OCI-LY1 (cell line): ENCODE measurements around the gene CDC123.

Experiments used
- H2AFZ ChIP-seq: fragments of 200-600 bp; sonication (generic), shearing (Covaris generic); 2 replicates; pipeline ENCODE4 v1.6.0; 2014; ENCODE audit warnings: antibody characterized with exemption, mild to moderate bottlenecking, low read length
- H3F3A ChIP-seq: fragments of 200-600 bp; sonication (generic), shearing (Covaris generic); 2 replicates; pipeline ENCODE4 v1.6.0; 2014; ENCODE audit warnings: mild to moderate bottlenecking, antibody characterized with exemption, low read length, moderate library complexity; ENCODE audit not compliant: insufficient read depth
- H3K27ac ChIP-seq: fragments of 200-600 bp; sonication (generic); 2 replicates; pipeline ENCODE4 v1.5.1; 2014; ENCODE audit warnings: low read length, mixed run types, mild to moderate bottlenecking, low read depth; ENCODE audit not compliant: poor library complexity, severe bottlenecking
- H3K27me3 ChIP-seq: fragments of 200-600 bp; sonication (generic); 2 replicates; pipeline ENCODE4 v1.6.0; 2014; ENCODE audit warnings: antibody characterized with exemption, mild to moderate bottlenecking, low read length, moderate library complexity; ENCODE audit not compliant: insufficient read depth
- H3K36me3 ChIP-seq: fragments of 200-600 bp; sonication (generic); 2 replicates; pipeline ENCODE4 v1.6.1; 2014; ENCODE audit warnings: mild to moderate bottlenecking, antibody characterized with exemption, low read length, moderate library complexity, mixed read lengths; ENCODE audit not compliant: insufficient read depth
- H3K4me1 ChIP-seq: fragments of 200-600 bp; sonication (generic); 2 replicates; pipeline ENCODE4 v1.5.1; 2014; ENCODE audit warnings: mild to moderate bottlenecking, low read length, moderate library complexity; ENCODE audit not compliant: insufficient read depth, severe bottlenecking
- H3K4me2 ChIP-seq: fragments of 200-600 bp; sonication (generic), shearing (Covaris generic); 2 replicates; pipeline ENCODE4 v1.6.1; 2014; ENCODE audit warnings: low read length
- H3K4me3 ChIP-seq: fragments of 200-600 bp; sonication (generic); 2 replicates; pipeline ENCODE4 v1.5.1; 2014; ENCODE audit warnings: low read length, low read depth, mild to moderate bottlenecking, mixed read lengths; ENCODE audit not compliant: poor library complexity, severe bottlenecking
- H3K79me2 ChIP-seq: fragments of 200-600 bp; shearing (Covaris generic); 2 replicates; pipeline ENCODE4 v1.6.1; 2016; ENCODE audit warnings: mixed run types, low read length, mixed read lengths; ENCODE audit not compliant: insufficient read depth
- H3K9ac ChIP-seq: fragments of 200-600 bp; sonication (generic), shearing (Covaris generic); 2 replicates; pipeline ENCODE4 v1.6.1; 2014; ENCODE audit warnings: mild to moderate bottlenecking, low read length, mixed read lengths
- H3K9me2 ChIP-seq: fragments of 200-600 bp; sonication (generic), shearing (Covaris generic); 2 replicates; pipeline ENCODE4 v1.6.1; 2014; ENCODE audit warnings: low read depth, mild to moderate bottlenecking, low read length, mixed read lengths
- H3K9me3 ChIP-seq: fragments of 200-600 bp; shearing (Covaris generic); 2 replicates; pipeline ENCODE4 v1.6.1; 2014; ENCODE audit warnings: low read length, mixed read lengths
- H4K20me1 ChIP-seq: fragments of 200-600 bp; sonication (generic), shearing (Covaris generic); 2 replicates; pipeline ENCODE4 v1.6.0; 2016; ENCODE audit warnings: mild to moderate bottlenecking, low read length; ENCODE audit not compliant: insufficient read depth
- EZH2 ChIP-seq: fragments of 200-600 bp; sonication (generic), shearing (Covaris generic); IDR thresholded peaks from 2 replicates; pipeline ENCODE4 v1.8.0; 2017; ENCODE audit warnings: borderline replicate concordance, mixed run types, mild to moderate bottlenecking, antibody characterized with exemption, low read length, moderate library complexity, mixed read lengths
- TF ChIP-seq, protein P1 (sequence below): fragments of 200-600 bp; sonication (generic), shearing (Covaris generic); IDR thresholded peaks from 2 replicates; pipeline ENCODE4 v1.5.1; 2017; ENCODE audit warnings: mild to moderate bottlenecking, antibody characterized with exemption, low read length, moderate library complexity, mixed read lengths

Gene CDC123

DNA sequence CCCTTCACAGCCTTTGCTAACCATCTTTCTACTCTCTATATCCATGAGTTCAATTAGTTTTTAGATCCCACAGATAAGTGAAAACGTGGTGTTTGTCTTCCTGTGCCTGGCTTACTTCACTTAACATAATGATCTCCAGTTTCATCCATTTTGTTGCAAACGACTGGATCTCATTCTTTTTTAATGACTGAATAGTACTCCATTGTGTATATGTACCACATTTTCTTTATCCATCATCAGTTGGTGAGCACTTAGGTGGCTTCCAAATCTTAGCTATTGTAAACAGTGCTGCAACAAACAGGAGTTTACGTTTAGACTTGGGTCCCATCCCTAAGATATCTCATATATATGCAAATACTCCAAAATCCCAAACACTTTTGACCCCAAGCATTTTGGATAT lies 9.1 kb downstream of the CDC123 start:
- Histone ChIP-seq H3K9ac (no peak overlapping the region), H3F3A (no peaks in the 10 kb centered on the region), H3K4me1 (no peaks in the 10 kb centered on the region), H3K36me3 (peaks cover 88% of the 10 kb centered on the region), H2AFZ (no peak overlapping the region), H3K79me2 (peaks cover 32% of the 10 kb centered on the region), H3K9me3 (no peaks in the 10 kb centered on the region), H3K9me2 (no peaks in the 10 kb centered on the region), H3K4me3 (no peak overlapping the region), H4K20me1 (no peaks in the 10 kb centered on the region), H3K27ac (no peak overlapping the region), H3K27me3 (no peaks in the 10 kb centered on the region), H3K4me2 (no peak overlapping the region)
- TF ChIP-seq EZH2: no peak
- TF ChIP-seq, protein P1, sequence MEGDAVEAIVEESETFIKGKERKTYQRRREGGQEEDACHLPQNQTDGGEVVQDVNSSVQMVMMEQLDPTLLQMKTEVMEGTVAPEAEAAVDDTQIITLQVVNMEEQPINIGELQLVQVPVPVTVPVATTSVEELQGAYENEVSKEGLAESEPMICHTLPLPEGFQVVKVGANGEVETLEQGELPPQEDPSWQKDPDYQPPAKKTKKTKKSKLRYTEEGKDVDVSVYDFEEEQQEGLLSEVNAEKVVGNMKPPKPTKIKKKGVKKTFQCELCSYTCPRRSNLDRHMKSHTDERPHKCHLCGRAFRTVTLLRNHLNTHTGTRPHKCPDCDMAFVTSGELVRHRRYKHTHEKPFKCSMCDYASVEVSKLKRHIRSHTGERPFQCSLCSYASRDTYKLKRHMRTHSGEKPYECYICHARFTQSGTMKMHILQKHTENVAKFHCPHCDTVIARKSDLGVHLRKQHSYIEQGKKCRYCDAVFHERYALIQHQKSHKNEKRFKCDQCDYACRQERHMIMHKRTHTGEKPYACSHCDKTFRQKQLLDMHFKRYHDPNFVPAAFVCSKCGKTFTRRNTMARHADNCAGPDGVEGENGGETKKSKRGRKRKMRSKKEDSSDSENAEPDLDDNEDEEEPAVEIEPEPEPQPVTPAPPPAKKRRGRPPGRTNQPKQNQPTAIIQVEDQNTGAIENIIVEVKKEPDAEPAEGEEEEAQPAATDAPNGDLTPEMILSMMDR: no peak

DNA sequence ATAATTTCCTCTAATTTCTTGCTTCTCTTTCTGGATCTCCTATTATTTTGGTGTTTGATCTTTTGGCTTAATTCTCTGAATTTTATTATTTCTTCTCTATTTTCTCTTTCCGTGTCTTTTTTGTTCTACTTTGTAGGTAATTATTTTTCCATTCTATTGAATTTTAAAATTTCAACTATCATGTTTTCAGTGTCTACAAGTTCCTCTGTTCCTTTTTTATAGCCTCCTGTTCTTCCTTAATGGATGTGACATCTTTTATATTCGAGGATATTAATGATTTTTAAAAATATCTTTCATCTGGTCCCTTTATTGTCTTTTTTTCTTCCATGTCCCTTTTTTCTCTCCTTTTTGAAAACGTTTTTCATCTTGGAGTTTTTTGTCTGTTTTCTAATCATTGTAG lies 11.1 kb downstream of the CDC123 start:
- TF ChIP-seq EZH2: no peak
- TF ChIP-seq, protein P1: no peak
- H3K36me3 ChIP-seq: peaks cover 90% of the 10 kb centered on the region
- H3K9ac ChIP-seq: no peak overlapping the region
- H3K9me2 ChIP-seq: no peaks in the 10 kb centered on the region
- H3K4me3 ChIP-seq: no peak overlapping the region
- no peaks in the 10 kb centered on the region for H4K20me1 ChIP-seq
- no peaks in the 10 kb centered on the region; the same call in 1 of the 2 replicates for H3F3A ChIP-seq
- H3K79me2 ChIP-seq: peaks cover 21% of the 10 kb centered on the region
- peaks cover 13% of the 10 kb centered on the region for H3K4me1 ChIP-seq
- no peaks in the 10 kb centered on the region for H3K27me3 ChIP-seq
- H2AFZ ChIP-seq: no peak overlapping the region
- no peak overlapping the region for H3K4me2 ChIP-seq
- no peak overlapping the region for H3K27ac ChIP-seq
- no peaks in the 10 kb centered on the region for H3K9me3 ChIP-seq

DNA sequence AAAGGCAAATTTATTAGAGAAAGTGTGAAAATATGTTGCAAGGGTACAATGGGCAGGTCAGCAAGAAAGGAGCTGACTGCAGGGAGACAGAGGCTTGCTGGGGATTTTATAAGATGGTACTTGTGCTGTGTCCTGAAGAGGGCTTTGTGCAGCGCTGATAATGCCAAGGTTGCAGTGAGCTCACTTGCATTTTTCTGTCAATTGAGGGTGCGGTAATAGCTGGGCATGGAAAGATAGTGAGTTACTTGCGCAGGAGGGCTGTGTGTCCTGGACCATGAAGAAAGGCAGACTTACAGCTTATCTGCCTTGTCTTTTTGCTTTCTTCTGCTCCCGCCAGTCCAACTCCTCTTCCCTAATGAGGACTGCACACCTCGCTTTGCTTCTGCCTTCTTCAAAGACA lies 12.5 kb downstream of the CDC123 start:
- no peaks in the 10 kb centered on the region for H4K20me1 ChIP-seq
- H3K4me2 ChIP-seq: no peak overlapping the region
- H3K4me3 ChIP-seq: no peak overlapping the region
- H3F3A ChIP-seq: no peaks in the 10 kb centered on the region; the same call in 1 of the 2 replicates
- no peak overlapping the region for H3K27ac ChIP-seq
- H3K9ac ChIP-seq: no peak overlapping the region
- H3K27me3 ChIP-seq: no peaks in the 10 kb centered on the region
- peaks cover 14% of the 10 kb centered on the region for H3K79me2 ChIP-seq
- no peaks in the 10 kb centered on the region for H3K9me3 ChIP-seq
- no peak overlapping the region for H2AFZ ChIP-seq
- TF ChIP-seq, protein P1: no peak
- TF ChIP-seq EZH2: no peak
- no peaks in the 10 kb centered on the region for H3K9me2 ChIP-seq
- peaks cover 17% of the 10 kb centered on the region for H3K4me1 ChIP-seq
- peaks cover 90% of the 10 kb centered on the region for H3K36me3 ChIP-seq
